Measurements from ENCODE around the gene USP17L30.
A peak's percentile ranks its signal among the peaks of the same experiment; 100 is the strongest.
"Not testable (repeated sequence)": the region's sequence is repeated elsewhere in the genome, so short reads cannot be mapped to it uniquely, and the experiment has no call there.

Gene USP17L30

GRCh38 chr4:9379881-9380280 is 17.0 kb downstream of the USP17L30 start:
- not testable (repeated sequence) for H3K27me3 ChIP-seq (ENCODE audit: insufficient read depth, low read depth); H2AFZ ChIP-seq (ENCODE audit: low read depth); H3K4me2 ChIP-seq; H3K79me2 ChIP-seq (ENCODE audit: insufficient read depth, low read depth); H3K4me1 ChIP-seq (ENCODE audit: low read depth, poor library complexity, severe bottlenecking); H3K36me3 ChIP-seq (ENCODE audit: insufficient read depth); H3K9ac ChIP-seq; H3K27ac ChIP-seq; H4K20me1 ChIP-seq (ENCODE audit: insufficient read depth); H3K4me3 ChIP-seq (IDR thresholded peaks at IDR 0.05; ENCODE audit: insufficient read depth, low read depth, low read length)

GRCh38 chr4:9381012-9381534 is 18.1 kb downstream of the USP17L30 start:
- H3K4me3 ChIP-seq (IDR thresholded peaks at IDR 0.05; ENCODE audit: insufficient read depth, low read depth, low read length); H3K9ac ChIP-seq; H3K4me1 ChIP-seq (ENCODE audit: low read depth, poor library complexity, severe bottlenecking); H3K36me3 ChIP-seq (ENCODE audit: insufficient read depth); H4K20me1 ChIP-seq (ENCODE audit: insufficient read depth); H2AFZ ChIP-seq (ENCODE audit: low read depth); H3K27me3 ChIP-seq (ENCODE audit: insufficient read depth, low read depth); H3K4me2 ChIP-seq; H3K79me2 ChIP-seq (ENCODE audit: insufficient read depth, low read depth); H3K27ac ChIP-seq: not testable (repeated sequence)
- TF ChIP-seq CTCF (conservative IDR thresholded peaks at IDR 0.05; ENCODE audit: low read depth, low read length): peak; percentile 37

GRCh38 chr4:9384126-9384525 is 21.2 kb downstream of the USP17L30 start:
- H2AFZ ChIP-seq (ENCODE audit: low read depth): no peak overlapping the region
- no peaks in the 10 kb centered on the region for H3K36me3 ChIP-seq (ENCODE audit: insufficient read depth)
- TF ChIP-seq CTCF (conservative IDR thresholded peaks at IDR 0.05; ENCODE audit: low read depth, low read length): no peak
- H3K4me1 ChIP-seq (ENCODE audit: low read depth, poor library complexity, severe bottlenecking): no peaks in the 10 kb centered on the region
- H3K27ac ChIP-seq: no peak overlapping the region
- H3K27me3 ChIP-seq (ENCODE audit: insufficient read depth, low read depth): no peaks in the 10 kb centered on the region
- H3K4me3 ChIP-seq (IDR thresholded peaks at IDR 0.05; ENCODE audit: insufficient read depth, low read depth, low read length): no peak overlapping the region
- no peaks in the 10 kb centered on the region for H3K79me2 ChIP-seq (ENCODE audit: insufficient read depth, low read depth)
- H4K20me1 ChIP-seq (ENCODE audit: insufficient read depth): no peaks in the 10 kb centered on the region
- H3K9ac ChIP-seq: no peak overlapping the region
- no peak overlapping the region for H3K4me2 ChIP-seq

- not testable (repeated sequence) for H3K4me3 ChIP-seq (IDR thresholded peaks at IDR 0.05; ENCODE audit: insufficient read depth, low read depth, low read length); H3K27ac ChIP-seq; H3K79me2 ChIP-seq (ENCODE audit: insufficient read depth, low read depth); H3K4me2 ChIP-seq; H4K20me1 ChIP-seq (ENCODE audit: insufficient read depth); H3K4me1 ChIP-seq (ENCODE audit: low read depth, poor library complexity, severe bottlenecking); H3K9ac ChIP-seq; H2AFZ ChIP-seq (ENCODE audit: low read depth); H3K27me3 ChIP-seq (ENCODE audit: insufficient read depth, low read depth); H3K36me3 ChIP-seq (ENCODE audit: insufficient read depth)
Observed at GRCh38 chr4:9389001-9389400, 26.1 kb downstream of the USP17L30 start.

- not testable (repeated sequence) for H3K4me1 ChIP-seq (ENCODE audit: low read depth, poor library complexity, severe bottlenecking); H3K27ac ChIP-seq; H3K4me3 ChIP-seq (IDR thresholded peaks at IDR 0.05; ENCODE audit: insufficient read depth, low read depth, low read length); H3K36me3 ChIP-seq (ENCODE audit: insufficient read depth); H4K20me1 ChIP-seq (ENCODE audit: insufficient read depth); H2AFZ ChIP-seq (ENCODE audit: low read depth); H3K79me2 ChIP-seq (ENCODE audit: insufficient read depth, low read depth); H3K27me3 ChIP-seq (ENCODE audit: insufficient read depth, low read depth); H3K4me2 ChIP-seq; H3K9ac ChIP-seq
Observed at GRCh38 chr4:9405774-9406173, 42.8 kb downstream of the USP17L30 start.

- not testable (repeated sequence) for H3K79me2 ChIP-seq (ENCODE audit: insufficient read depth, low read depth); H3K4me1 ChIP-seq (ENCODE audit: low read depth, poor library complexity, severe bottlenecking); H2AFZ ChIP-seq (ENCODE audit: low read depth); H3K4me3 ChIP-seq (IDR thresholded peaks at IDR 0.05; ENCODE audit: insufficient read depth, low read depth, low read length); H3K27me3 ChIP-seq (ENCODE audit: insufficient read depth, low read depth); H3K36me3 ChIP-seq (ENCODE audit: insufficient read depth); H3K9ac ChIP-seq; H3K4me2 ChIP-seq; H3K27ac ChIP-seq; H4K20me1 ChIP-seq (ENCODE audit: insufficient read depth)
Observed at GRCh38 chr4:9406491-9406890, 43.6 kb downstream of the USP17L30 start.
